ENCODE results near the gene KBTBD4. TPM values are rescaled to one million over a fixed set of nuclear protein-coding genes. Genes with fewer than 3 reads are reported as not detected.

KBTBD4 gene
- total and polyA plus RNA-seq, 2 experiments from 2014 or later: 16.8 to 35.5 TPM

DNA sequence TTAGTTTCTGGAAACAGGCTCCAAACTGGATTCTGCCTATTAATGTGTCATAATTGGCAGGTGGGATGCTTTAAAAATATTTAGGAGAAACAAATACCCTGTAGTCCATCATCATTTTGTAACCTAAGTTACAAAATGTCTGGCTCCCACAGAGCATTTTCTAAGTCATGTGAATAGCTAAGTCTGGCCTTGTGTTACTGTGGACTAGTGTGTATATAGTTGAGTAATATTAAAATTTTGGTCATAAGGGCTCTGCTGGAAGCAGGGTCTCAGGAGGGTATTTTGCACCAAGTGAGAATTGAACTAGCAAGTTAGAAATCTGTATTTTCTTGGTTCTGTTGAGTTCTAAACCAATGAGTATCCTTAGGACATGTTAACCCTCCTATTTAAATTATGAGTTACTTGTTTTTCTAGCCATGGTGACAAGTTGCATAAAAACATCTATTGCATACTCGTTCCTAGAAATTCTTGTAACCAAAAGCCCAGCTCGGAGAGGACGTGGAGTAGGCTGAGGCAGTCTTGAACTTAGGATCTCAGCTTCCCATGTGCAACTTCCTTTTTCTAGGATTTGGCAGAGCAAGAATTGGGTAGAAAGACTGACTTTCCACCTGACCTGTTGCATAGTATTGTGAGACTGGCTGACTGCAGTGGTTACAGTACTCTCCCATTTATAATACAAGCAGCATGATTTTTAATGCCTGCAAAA lies 8.0 kb downstream of the KBTBD4 start:
- TF ChIP-seq EZH2 (IDR thresholded peaks at IDR 0.05; ENCODE audit: insufficient read depth, poor library complexity, severe bottlenecking) (no peak), EZH2phosphoT487 (IDR thresholded peaks at IDR 0.05; ENCODE audit: insufficient read depth, low read depth) (no peak)
- H4K20me1 ChIP-seq (ENCODE audit: insufficient read depth): no peaks in the 10 kb centered on the region
- 67 to 71% methylated on average over 3 of the region's 3 CpGs for WGBS, 2 experiments (ENCODE audit: low coverage in 1 of 2, low lambda C conversion rate in 2 of 2, missing lambda C conversion rate in 2 of 2)
- in situ Hi-C loops (cut with MboI): no loop called here
- no peaks in the 10 kb centered on the region for H3K9me3 ChIP-seq (ENCODE audit: low read depth)
- no peak overlapping the region for H3K27ac ChIP-seq
- no peak for DNase-seq
- no peaks in the 10 kb centered on the region for H3K9me2 ChIP-seq (ENCODE audit: insufficient read depth)
- H3K4me2 ChIP-seq (ENCODE audit: unreplicated experiment): no peak overlapping the region
- H3K4me1 ChIP-seq (ENCODE audit: insufficient read depth): peaks cover 21% of the 10 kb centered on the region
- H3K36me3 ChIP-seq (ENCODE audit: low read depth): peaks cover 6% of the 10 kb centered on the region; the same call in 1 of the 2 replicates
- H3K79me2 ChIP-seq (ENCODE audit: insufficient read depth): peaks cover 81% of the 10 kb centered on the region
- H2AFZ ChIP-seq: no peak overlapping the region
- no peaks in the 10 kb centered on the region for H3K27me3 ChIP-seq (replicated peaks; ENCODE audit: insufficient read depth)
- no peak overlapping the region for H3K4me3 ChIP-seq
- peaks cover 31% of the 10 kb centered on the region for H3F3A ChIP-seq (ENCODE audit: insufficient read depth)
- H3K9ac ChIP-seq: no peak overlapping the region

DNA sequence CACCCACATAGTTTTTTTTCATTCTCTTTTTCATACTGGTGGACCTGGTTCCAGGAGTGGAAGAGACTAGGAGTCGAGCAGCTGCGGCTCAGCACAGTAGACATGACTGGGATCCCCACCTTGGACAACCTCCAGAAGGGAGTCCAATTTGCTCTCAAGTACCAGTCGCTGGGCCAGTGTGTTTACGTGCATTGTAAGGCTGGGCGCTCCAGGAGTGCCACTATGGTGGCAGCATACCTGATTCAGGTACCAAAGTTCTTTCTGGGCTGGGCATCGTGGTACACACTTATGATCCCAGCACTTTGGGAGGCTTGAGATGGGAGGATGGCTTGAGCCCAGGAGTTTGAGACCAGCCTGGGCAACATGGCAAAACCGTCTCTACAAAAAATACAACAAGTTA lies 9.1 kb downstream of the KBTBD4 start:
- Histone ChIP-seq H3K9me3 (ENCODE audit: low read depth) (no peaks in the 10 kb centered on the region), H3K9me2 (ENCODE audit: insufficient read depth) (no peaks in the 10 kb centered on the region), H2AFZ (no peak overlapping the region), H3F3A (ENCODE audit: insufficient read depth) (peaks cover 31% of the 10 kb centered on the region), H3K4me2 (ENCODE audit: unreplicated experiment) (no peak overlapping the region), H4K20me1 (ENCODE audit: insufficient read depth) (no peaks in the 10 kb centered on the region), H3K36me3 (ENCODE audit: low read depth) (peaks cover 6% of the 10 kb centered on the region; the same call in 1 of the 2 replicates), H3K27me3 (replicated peaks; ENCODE audit: insufficient read depth) (no peaks in the 10 kb centered on the region), H3K4me1 (ENCODE audit: insufficient read depth) (peaks cover 24% of the 10 kb centered on the region), H3K79me2 (ENCODE audit: insufficient read depth) (peaks cover 75% of the 10 kb centered on the region), H3K9ac (no peak overlapping the region), H3K4me3 (no peak overlapping the region), H3K27ac (no peak overlapping the region)
- 97 to 98% methylated on average over 7 of the region's 7 CpGs for WGBS, 2 experiments (ENCODE audit: low coverage in 1 of 2, low lambda C conversion rate in 2 of 2, missing lambda C conversion rate in 2 of 2)
- no peak for TF ChIP-seq EZH2 (IDR thresholded peaks at IDR 0.05; ENCODE audit: insufficient read depth, poor library complexity, severe bottlenecking)
- TF ChIP-seq EZH2phosphoT487 (IDR thresholded peaks at IDR 0.05; ENCODE audit: insufficient read depth, low read depth): no peak
- in situ Hi-C loops (cut with MboI): no loop called here
- DNase-seq: no peak

GRCh38 chr11:47566149-47566698 lies 12.5 kb downstream of the KBTBD4 start:
- no peak overlapping the region for H3K27ac ChIP-seq
- H3K4me1 ChIP-seq (ENCODE audit: insufficient read depth): peaks cover 9% of the 10 kb centered on the region; the same call in 1 of the 2 replicates
- TF ChIP-seq EZH2phosphoT487 (IDR thresholded peaks at IDR 0.05; ENCODE audit: insufficient read depth, low read depth): no peak
- TF ChIP-seq EZH2 (IDR thresholded peaks at IDR 0.05; ENCODE audit: insufficient read depth, poor library complexity, severe bottlenecking): no peak
- H3K9ac ChIP-seq: peak overlapping the region; percentile 91
- peak overlapping the region; percentile 85 for H3K4me2 ChIP-seq (ENCODE audit: unreplicated experiment)
- H3K27me3 ChIP-seq (replicated peaks; ENCODE audit: insufficient read depth): no peaks in the 10 kb centered on the region
- WGBS, 2 experiments (ENCODE audit: low coverage in 1 of 2, low lambda C conversion rate in 2 of 2, missing lambda C conversion rate in 2 of 2): 24% methylated on average over 17 of the region's 17 CpGs
- peak overlapping the region; percentile 90 for H2AFZ ChIP-seq
- H3K36me3 ChIP-seq (ENCODE audit: low read depth): 0 out of 2 replicates have a peak, but pooled peaks cover under 1% of the 10 kb centered on the region
- in situ Hi-C loops (cut with MboI): no loop called here
- no peaks in the 10 kb centered on the region for H3K9me2 ChIP-seq (ENCODE audit: insufficient read depth)
- H3K4me3 ChIP-seq: peak overlapping the region; percentile 89
- no peaks in the 10 kb centered on the region for H3K9me3 ChIP-seq (ENCODE audit: low read depth)
- peak; percentile 43 for DNase-seq
- peaks cover 57% of the 10 kb centered on the region for H3K79me2 ChIP-seq (ENCODE audit: insufficient read depth)
- H3F3A ChIP-seq (ENCODE audit: insufficient read depth): peaks cover 11% of the 10 kb centered on the region
- H4K20me1 ChIP-seq (ENCODE audit: insufficient read depth): no peaks in the 10 kb centered on the region

DNA sequence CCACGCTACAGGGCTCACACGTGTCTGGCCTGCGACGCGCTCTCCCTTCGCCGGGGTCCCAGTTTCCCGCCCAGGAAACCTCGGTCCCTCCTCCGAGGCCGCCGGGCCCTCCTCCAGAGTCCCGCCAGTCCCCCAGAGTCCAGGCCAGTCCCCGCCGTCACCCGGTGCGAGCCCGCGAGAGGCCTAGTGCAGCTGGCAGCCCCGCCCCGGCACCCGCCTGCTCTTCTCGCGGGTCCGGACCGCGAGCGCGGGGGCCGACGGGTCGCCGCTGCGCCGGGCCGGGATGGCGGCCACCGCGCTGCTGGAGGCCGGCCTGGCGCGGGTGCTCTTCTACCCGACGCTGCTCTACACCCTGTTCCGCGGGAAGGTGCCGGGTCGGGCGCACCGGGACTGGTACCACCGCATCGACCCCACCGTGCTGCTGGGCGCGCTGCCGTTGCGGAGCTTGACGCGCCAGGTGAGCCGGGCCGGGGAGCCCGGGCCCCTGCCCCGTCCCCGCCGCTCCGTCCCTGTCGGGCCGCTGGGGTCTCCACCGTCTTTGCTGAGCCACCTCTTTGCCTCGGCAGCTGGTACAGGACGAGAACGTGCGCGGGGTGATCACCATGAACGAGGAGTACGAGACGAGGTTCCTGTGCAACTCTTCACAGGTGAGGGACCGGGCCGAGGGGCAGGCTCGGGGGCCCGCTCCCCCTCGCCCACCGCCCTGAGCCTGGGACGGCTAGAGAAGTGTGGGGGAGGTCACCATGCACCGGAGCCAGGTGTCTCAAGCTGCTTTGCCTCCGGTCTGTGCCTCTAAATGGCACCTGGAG lies 13.2 kb downstream of the KBTBD4 start, which contains the start of gene PTPMT1:
Gene PTPMT1 (plus strand): TSS at position 260 of the 809 bp plus-strand sequence. CDS start 24 bp downstream, at position 284.
- Histone ChIP-seq H3K79me2 (ENCODE audit: insufficient read depth) (peaks cover 50% of the 10 kb centered on the region), H3K4me3 (peak within 1 kb of the TSS; percentile 89), H2AFZ (peak within 1 kb of the TSS; percentile 90), H3F3A (ENCODE audit: insufficient read depth) (peaks cover 4% of the 10 kb centered on the region; the same call in 1 of the 2 replicates), H3K27ac (no peak within 1 kb of the TSS), H3K9ac (peak within 1 kb of the TSS; percentile 91), H3K4me1 (ENCODE audit: insufficient read depth) (peaks cover 9% of the 10 kb centered on the region; the same call in 1 of the 2 replicates), H3K9me2 (ENCODE audit: insufficient read depth) (no peaks in the 10 kb centered on the region), H3K27me3 (replicated peaks; ENCODE audit: insufficient read depth) (no peaks in the 10 kb centered on the region), H3K9me3 (ENCODE audit: low read depth) (no peaks in the 10 kb centered on the region), H4K20me1 (ENCODE audit: insufficient read depth) (no peaks in the 10 kb centered on the region), H3K36me3 (ENCODE audit: low read depth) (no peaks in the 10 kb centered on the region), H3K4me2 (ENCODE audit: unreplicated experiment) (peak within 1 kb of the TSS; percentile 85)
- DNase-seq: peak; percentile 92
- no peak for TF ChIP-seq EZH2 (IDR thresholded peaks at IDR 0.05; ENCODE audit: insufficient read depth, poor library complexity, severe bottlenecking)
- TF ChIP-seq EZH2phosphoT487 (IDR thresholded peaks at IDR 0.05; ENCODE audit: insufficient read depth, low read depth): no peak
- WGBS, 2 experiments (ENCODE audit: low coverage in 1 of 2, low lambda C conversion rate in 2 of 2, missing lambda C conversion rate in 2 of 2): 1 to 2% methylated on average over 48 to 74 of the region's 86 CpGs
- in situ Hi-C loops (cut with MboI): no loop called here

Data from GM23248 (cell line).